Mesothelial cell of epicardium (in vitro differentiated cells): ENCODE data around the gene WHRN. TPM values are rescaled to one million over a fixed set of nuclear protein-coding genes. Genes with fewer than 3 reads are reported as not detected.
A peak's percentile ranks its signal among the peaks of the same experiment; 100 is the strongest.

Experiments
- DNase-seq, 2 experiments: peaks; one replicate each; pipeline ENCODE4 v3.0.0; 2021; ENCODE audit warnings: low spot score in 2 of 2; ENCODE audit not compliant: unreplicated experiment in 2 of 2
- H3K27ac Mint-ChIP-seq: 2 replicates; pipeline ENCODE4 v1.8.0; 2021; ENCODE audit warnings: mixed read lengths
- H3K27me3 Mint-ChIP-seq: 2 replicates; pipeline ENCODE4 v1.8.0; 2021; ENCODE audit warnings: low read depth, mixed read lengths
- H3K36me3 Mint-ChIP-seq: 2 replicates; pipeline ENCODE4 v1.8.0; 2021; ENCODE audit warnings: mixed read lengths
- H3K4me1 Mint-ChIP-seq: 2 replicates; pipeline ENCODE4 v1.8.0; 2021; ENCODE audit warnings: mixed read lengths
- H3K4me3 Mint-ChIP-seq: 2 replicates; pipeline ENCODE4 v1.8.0; 2021; ENCODE audit warnings: mild to moderate bottlenecking, moderate library complexity, mixed read lengths
- H3K9me3 Mint-ChIP-seq: 2 replicates; pipeline ENCODE4 v1.8.0; 2021; ENCODE audit warnings: mixed read lengths
- CTCF ChIP-seq: fragments of 200-600 bp; sonication (generic); IDR thresholded peaks from one replicate; pipeline ENCODE4 v1.5.0; 2021; ENCODE audit warnings: antibody characterized with exemption; ENCODE audit not compliant: unreplicated experiment
- total RNA-seq: library from RNA; stranded (reverse); gene quantifications from 3 replicates; pipeline ENCODE4 v1.2.1, GENCODE V29; 2021

Gene WHRN
- total RNA-seq, 1 donor from 2014 or later: 25.5 TPM

- H3K9me3 Mint-ChIP-seq: no peaks in the 10 kb centered on the region
- H3K27ac Mint-ChIP-seq: no peak overlapping the region
- H3K36me3 Mint-ChIP-seq: peaks cover 3% of the 10 kb centered on the region
- H3K4me3 Mint-ChIP-seq: no peak overlapping the region
- peak in 1 of 2 experiments; percentile 62 for DNase-seq
- H3K4me1 Mint-ChIP-seq: peaks cover 15% of the 10 kb centered on the region
- peak; percentile 78 for TF ChIP-seq CTCF
- no peaks in the 10 kb centered on the region for H3K27me3 Mint-ChIP-seq
Observed at GRCh38 chr9:114487607-114488300, 17.5 kb downstream of the WHRN start.

DNA sequence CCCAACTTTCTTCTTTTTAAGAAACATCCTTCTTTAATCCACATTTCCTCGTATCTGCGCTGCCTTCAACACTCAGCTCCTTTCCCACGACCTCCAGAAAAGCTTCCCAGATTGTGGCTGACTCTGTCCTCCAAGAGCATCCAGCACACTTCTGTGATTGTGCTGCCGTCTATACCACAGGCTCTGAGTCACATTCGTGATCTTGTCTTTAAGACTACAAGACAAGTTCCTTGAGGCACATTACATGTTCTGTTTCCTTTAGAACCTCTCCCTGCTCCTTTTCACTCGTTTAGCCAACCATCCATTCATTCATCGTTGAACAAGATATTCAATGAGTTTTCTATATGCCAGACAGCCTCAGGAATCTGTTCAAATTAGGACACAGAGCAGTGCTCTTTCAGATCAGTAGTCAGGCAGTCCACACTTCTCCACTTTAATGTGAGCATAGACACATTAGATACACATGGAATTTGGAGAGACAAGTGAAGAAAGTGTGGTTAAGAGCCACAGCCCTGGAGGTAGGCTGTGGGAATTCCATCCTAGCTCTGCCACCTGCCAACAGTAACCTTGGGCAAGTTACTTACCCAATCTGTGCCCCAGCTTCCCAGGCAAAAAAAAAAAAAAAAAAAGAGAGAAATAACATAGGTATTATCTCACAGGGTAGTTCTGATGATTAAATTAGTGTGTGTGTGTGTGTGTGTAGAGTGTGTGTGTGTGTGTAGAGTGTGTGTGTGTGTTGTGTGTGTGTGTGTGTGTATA, 18.9 kb downstream of the WHRN start:
- DNase-seq: no peak
- H3K4me1 Mint-ChIP-seq: peaks cover 15% of the 10 kb centered on the region

GRCh38 chr9:114484854-114485443, 20.3 kb downstream of the WHRN start:
- Mint-ChIP-seq H3K4me1 (peaks cover 22% of the 10 kb centered on the region), H3K27ac (no peak overlapping the region), H3K27me3 (no peaks in the 10 kb centered on the region), H3K4me3 (no peak overlapping the region), H3K9me3 (no peaks in the 10 kb centered on the region), H3K36me3 (no peaks in the 10 kb centered on the region)
- no peak for DNase-seq
- no peak for TF ChIP-seq CTCF

More for the DNA sequence above, 18.9 kb downstream of the WHRN start:
- H3K4me3 Mint-ChIP-seq: no peak overlapping the region
- no peaks in the 10 kb centered on the region for H3K27me3 Mint-ChIP-seq
- no peaks in the 10 kb centered on the region for H3K36me3 Mint-ChIP-seq
- no peak for TF ChIP-seq CTCF
- no peaks in the 10 kb centered on the region for H3K9me3 Mint-ChIP-seq
- no peak overlapping the region for H3K27ac Mint-ChIP-seq

DNA sequence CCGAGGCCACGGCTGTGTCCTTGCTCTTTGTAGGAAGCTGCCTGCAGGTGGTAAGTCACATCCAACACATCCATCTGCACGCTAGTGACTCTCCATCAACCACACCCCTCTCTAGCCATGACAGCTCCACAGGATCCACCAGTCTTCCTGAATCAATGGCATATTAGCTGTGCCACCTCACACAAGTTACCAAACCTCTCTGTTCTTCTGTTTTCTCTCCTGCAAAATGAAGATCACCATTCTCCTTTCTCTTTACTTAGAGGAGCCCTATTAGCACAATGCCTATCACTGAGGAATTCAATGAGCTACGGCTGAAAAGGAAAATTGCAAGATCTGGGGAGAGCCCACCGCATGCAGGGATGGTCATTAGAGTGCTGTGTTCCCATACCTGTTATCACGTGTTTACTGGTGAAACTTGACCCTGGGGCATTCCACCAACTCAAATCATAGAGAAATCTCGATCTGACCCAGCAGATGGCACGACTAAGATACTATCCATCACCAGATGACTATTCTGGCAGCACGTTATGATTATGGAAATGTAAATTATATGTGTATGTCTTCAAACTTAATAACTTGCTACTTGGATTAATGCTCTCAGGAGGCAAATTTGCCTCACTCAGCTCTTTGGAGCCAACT, 20.9 kb downstream of the WHRN start:
- Mint-ChIP-seq H3K36me3 (no peaks in the 10 kb centered on the region), H3K9me3 (no peaks in the 10 kb centered on the region), H3K27ac (no peak overlapping the region), H3K27me3 (no peaks in the 10 kb centered on the region), H3K4me3 (no peak overlapping the region), H3K4me1 (peaks cover 22% of the 10 kb centered on the region)
- DNase-seq: no peak
- no peak for TF ChIP-seq CTCF

- no peak for DNase-seq
- no peak for TF ChIP-seq CTCF
- no peak overlapping the region for H3K27ac Mint-ChIP-seq
- no peaks in the 10 kb centered on the region for H3K9me3 Mint-ChIP-seq
- H3K27me3 Mint-ChIP-seq: no peaks in the 10 kb centered on the region
- peaks cover 22% of the 10 kb centered on the region for H3K4me1 Mint-ChIP-seq
- H3K36me3 Mint-ChIP-seq: no peaks in the 10 kb centered on the region
- no peak overlapping the region for H3K4me3 Mint-ChIP-seq
Observed at GRCh38 chr9:114483499-114483898, 21.8 kb downstream of the WHRN start.
